ENCODE data around the gene ATXN7.

- no peak for TF ChIP-seq CTCF (conservative IDR thresholded peaks at IDR 0.05; ENCODE audit: low read depth, low read length)
- TF ChIP-seq EZH2 (IDR thresholded peaks at IDR 0.05; ENCODE audit: borderline replicate concordance, low read depth, low read length, poor library complexity, severe bottlenecking): no peak
These were observed 59.0 kb downstream of the ATXN7 start for GRCh38 chr3:63922491-63923199.
